T-helper 2 cell (primary cell): ENCODE results near the gene HES7.
"Not testable (repeated sequence)": the region's sequence is repeated elsewhere in the genome, so short reads cannot be mapped to it uniquely, and the experiment has no call there.

Source experiments
- DNase-seq, 5 experiments: peaks; one replicate each; pipeline versions ENCODE4 v3.0.0 to v3.0.0-alpha.2; 2012 to 2022
- total RNA-seq, 2 donors: gene quantifications; one replicate each; lab custom pipeline; 2026; lab: John Stamatoyannopoulos, UW

Gene HES7
- 0.13 to 0.62 reads per million in 2 donors for total RNA-seq

DNA sequence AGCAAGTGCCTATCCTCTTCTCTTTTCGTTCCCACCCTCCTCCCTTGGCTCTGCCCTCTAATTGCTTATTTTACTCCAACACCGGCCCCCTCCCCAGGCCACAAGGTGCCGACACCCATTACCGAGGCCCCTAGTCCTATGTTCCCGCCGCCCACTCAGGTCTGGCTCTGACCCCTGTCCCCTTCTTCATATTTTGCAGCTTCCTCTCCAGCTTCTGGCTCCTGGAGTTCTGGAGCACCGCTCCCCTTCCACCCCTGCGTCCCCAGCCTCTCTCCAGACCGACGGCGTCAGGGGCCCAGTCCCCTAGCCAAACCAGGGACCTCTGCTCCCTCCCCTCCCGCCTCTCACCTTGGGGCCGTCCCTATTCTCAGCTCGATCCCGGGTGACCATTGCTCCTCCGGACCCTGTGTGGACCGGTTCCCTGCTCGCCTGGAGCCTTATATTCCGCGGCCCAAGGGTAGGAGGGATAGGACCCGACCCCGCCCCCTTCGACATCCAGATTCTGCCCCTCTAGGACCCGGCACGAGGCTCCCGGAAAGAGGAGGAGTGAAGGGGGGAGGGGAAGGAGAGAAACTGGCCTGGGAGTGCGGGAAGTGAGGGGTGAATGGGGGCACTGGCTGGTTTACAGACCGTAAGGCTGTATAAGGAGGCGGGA, at the start of gene HES7:
Gene HES7, minus strand, starts transcription at position 412 of the 655 bp plus-strand sequence. Its CDS starts 22 bp downstream, at position 390.
- DNase-seq, result no peak

DNA sequence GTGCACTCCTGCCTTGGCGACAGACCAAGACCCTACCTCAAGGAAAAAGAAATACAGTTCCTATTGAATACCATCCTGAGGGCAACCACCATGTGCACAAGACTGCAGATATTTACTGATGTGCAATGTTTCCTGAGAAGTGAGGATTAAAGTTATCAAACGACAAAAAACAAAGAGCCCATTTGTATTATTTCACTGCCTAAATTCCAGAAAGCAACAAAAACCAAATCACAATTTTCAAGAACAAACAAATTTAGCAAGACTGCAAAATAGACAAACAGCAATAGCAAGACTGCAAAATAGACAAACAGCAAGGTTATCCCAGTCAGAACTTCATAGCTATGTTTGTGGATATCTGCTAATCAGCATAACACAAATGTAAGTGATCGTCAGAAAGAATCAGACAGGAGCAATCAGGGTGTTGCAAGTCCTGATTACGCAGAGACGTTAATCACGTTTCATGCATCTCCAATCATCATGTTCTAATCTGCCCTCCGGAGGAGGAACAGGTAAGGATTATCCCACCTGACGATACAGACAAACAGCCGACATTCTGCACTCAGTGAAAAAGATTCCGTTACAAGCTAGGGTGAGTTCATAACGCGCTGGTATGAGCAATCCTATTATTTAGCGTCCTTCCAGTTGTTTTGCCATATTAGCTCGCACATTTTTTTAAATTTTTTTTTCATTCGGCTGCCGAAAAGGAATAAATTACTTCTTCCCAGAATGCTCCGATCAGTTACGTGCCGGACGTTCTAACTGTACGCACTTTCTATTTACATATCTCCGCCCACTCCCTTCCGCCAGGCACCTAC, 49.4 kb upstream of the HES7 start:
- DNase-seq, result peak in 4 of 5 experiments; percentile 70 to 98 (median 80)

DNA sequence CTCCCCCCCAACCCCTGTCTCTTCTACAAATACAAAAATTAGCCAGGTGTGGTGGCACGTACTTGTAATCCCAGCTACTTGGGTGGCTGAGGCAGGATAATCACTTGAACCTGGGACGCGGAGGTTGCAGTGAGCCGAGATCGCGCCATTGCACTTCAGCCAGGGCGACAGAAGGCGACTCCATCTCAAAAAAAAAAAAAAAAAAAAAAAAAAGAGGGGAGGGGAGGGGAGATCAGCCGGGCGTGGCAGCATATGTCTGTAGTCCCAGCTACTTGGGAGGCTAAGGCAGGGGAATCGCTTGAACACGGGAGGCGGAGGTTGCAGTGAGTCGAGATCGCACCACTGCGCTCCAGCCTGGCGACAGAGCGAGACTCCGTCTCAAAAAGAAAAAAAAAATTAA, 46.3 kb upstream of the HES7 start:
- DNase-seq, result not testable (repeated sequence)

DNA sequence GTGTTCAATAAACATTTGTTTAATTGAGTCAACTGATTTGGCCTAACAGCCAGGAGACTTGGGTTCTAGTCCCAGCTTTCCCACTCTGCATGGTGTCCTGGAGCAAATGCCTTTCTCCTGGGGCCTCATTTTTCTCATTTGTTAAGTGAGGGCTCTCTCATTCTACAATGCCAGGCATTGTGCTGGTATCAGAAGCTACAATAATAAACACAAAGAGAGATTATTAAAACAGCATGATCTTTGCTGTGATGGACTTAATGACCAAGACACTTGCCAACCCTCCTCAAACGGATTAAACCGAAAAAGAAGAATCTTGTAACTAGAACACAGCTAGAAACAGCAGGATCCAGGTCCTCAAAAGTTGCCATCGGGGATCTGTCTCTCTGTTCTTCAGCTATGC, 43.6 kb upstream of the HES7 start:
- no peak for DNase-seq

DNA sequence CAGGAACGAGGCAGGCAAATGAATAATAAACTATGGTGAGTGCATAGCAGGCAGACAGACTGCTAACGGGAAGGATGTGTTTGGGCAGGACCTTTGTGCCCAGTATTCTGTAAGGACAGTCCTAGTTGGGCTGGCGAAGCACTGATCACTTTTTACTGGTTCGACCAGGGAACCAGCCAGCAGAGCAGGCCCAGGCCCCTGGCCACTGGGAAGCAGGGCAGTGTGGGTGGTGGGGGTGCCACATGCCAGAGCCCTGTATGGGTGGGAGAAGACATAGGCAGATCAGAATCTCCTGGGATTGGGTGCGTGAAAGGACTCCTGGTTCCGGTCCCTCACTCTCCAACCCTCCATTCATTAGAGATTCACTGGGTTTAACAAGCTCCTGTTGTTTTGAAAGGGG, 42.8 kb upstream of the HES7 start:
- DNase-seq, result no peak

DNA sequence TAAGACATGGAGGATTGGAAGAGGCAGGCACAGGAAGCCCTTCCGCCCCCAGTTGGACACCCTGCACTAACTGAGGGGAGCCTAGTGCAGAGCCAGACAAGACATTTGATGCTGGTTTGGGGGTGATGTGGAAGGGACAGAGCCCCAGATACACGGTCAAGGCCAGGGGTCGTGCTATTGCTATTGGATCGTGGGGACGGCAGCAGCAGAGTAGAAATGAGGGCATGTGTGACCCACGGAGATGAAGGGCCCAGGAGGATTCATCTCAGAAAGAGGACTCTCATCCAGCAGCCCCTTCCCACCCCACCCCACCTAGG, 40.9 kb upstream of the HES7 start:
- peak in 1 of 5 experiments; percentile 61 for DNase-seq

DNA sequence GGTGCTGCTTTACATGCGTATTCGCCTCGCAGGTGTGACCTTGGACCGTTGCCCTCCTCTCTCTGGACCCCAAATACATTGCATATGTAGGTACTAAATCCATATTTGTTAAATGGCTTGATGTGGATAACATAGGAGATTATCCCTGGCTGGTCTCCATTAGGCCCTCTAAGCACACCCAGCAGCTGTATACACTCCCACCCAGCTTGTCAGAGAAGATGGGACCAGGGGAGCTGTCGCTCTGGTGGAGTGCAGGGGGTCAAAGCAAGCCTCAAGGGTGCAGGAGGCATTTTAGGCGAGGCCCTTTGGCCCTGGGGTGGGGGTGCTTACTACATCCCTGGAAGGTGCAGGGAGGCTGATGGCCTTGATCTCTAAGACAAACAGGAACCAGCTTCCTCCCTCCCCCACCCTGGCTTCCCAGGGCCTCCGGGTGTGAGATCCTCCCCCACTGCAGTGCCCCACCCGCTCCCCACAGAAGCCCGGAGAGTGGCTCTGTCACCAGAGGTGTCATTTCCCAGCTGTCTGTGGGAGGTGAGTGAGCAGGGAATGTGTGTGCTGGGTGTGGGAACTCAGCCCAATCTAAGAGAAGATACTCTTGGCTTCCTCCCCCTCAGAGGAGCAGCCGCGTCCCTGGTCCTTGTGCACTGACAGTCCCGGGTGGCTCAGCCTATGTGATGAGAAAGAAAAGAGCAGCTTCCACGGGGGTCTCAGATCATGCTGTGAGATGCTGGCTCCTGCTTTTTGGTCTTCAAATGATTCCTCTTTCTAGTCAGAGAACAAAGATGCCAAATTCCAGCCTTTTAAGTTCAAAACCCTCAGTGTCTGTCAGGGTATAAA, 40.3 kb upstream of the HES7 start:
- DNase-seq, result peak in 4 of 5 experiments; percentile 46 to 86 (median 69)

DNA sequence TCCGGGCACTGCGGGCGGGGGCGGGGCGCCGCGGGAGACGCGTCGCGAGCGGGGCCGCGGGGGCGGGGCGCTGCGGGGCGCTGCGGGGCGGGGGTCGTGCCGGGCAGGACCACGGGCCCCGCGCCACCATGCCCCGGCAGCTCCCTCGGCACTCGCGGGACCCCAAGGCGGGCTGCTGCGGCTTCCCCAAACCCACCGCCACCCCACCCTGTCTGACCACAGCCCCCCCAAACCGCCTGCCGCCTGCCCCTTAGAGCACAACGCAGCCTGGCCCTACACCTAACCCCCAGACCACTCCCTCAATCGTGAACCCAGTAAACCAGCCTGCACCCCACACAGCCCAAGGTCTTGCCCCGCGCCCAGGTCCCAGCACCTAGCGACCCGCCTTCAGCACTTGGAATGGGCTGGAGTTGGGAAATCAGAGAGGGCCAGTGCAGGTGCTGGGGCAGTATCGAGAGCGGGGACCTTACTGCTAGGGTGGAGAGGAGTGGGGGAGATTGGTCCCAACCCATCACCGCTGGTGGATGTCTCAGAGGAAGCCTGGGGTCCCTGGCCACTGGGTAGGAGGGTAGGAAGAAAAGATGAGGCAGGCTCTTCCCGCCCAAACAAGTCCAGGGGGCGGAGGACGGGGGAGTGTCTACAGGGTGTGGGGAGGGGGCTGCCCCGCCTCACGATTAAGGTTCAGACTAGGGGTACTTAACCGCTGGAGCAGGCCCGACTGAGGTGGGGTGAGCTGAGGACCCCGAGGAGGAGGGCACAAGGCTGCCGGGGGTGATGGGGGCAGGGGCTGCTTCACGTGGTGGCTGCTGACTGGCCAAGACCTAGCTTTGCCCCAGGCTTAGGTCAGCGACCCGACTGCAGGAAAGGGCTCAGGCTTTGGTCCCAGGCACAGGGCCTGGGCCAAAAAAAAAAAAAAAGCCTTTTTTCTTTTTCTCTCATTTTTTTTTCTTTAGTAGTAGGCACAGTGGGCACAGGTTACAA, 39.4 kb upstream of the HES7 start:
- peak in 1 of 5 experiments; percentile 27 for DNase-seq

DNA sequence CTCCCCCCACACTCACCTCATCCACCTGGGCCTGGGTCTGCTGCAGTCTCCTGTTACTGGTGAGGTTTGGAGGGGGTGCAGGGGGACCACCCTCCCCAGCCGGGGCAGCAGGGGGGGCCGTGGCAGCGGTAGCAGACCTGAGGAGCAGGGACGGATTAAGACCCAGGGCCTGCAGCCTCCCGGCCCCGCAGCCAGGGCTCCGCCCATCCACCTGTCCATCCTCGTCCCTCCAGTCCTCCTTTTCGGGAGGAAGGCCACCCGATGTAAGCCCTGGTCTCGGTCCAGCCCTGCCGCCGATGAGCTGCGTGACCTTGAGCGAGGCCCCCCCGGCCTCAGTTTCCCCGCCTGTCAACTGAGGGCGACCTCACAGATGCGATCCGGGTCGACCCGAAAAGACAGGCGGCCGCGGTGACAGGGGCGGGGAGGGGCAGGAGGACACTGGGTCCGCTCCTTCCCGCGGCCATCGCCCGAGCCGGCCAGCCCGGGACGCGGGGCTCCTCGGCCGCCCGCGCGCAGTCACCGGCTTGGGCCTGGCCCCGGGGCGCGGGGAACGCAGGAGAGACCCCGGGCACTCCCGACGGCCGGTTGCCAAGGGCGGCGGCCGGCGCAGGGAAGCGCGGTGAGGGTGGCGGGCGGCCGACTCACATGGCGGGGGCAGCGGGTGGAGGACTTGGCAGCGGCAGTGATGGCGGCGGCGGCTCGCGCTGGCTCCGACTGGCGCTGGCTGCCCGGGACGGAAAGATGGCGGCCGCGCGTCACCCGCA, 38.5 kb upstream of the HES7 start, which contains the start of gene VAMP2:
Gene VAMP2, minus strand, starts transcription at position 716 of the 764 bp plus-strand sequence. Its CDS starts 69 bp downstream, at position 647.
- peak; percentile 75 to 91 (median 79) for DNase-seq

DNA sequence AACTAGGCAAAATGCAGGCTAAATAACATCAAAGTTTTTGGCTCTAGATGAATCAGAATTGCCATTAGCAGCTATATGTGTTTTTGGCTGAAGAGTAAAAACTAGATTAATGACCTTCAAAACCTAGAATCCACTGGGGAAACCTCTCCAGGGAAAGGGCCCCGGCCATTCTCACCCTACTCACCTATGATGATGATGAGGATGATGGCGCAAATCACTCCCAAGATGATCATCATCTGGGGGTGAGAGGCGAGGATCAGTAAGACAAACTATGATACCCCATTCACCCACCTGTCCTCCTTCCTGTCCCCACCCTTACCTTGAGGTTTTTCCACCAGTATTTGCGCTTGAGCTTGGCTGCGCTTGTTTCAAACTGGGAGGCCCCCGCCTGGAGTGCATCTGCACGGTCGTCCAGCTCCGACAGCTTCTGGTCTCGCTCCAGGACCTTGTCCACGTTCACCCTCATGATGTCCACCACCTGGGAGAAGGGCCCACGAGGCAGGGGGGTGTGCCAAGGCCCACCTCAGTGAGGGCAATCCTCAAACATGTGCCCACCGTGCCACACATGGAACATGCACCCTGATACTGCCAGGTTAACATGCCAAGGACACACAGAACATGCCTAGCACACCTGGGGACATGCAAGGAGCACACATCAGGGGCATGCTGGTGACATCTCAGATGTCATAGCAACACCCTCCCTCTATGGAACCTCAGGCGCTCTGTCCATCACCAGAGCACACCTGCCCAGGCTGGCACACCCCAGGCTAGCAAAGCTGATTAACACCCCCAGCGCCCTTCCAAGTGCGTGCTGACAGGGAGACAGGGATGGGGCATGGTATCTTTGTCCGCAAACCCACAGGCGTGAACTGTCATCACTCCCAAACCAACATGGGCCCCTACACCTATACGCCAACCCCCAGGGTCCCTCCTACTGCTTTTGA, 37.7 kb upstream of the HES7 start:
- DNase-seq, result peak in 1 of 5 experiments; percentile 46

DNA sequence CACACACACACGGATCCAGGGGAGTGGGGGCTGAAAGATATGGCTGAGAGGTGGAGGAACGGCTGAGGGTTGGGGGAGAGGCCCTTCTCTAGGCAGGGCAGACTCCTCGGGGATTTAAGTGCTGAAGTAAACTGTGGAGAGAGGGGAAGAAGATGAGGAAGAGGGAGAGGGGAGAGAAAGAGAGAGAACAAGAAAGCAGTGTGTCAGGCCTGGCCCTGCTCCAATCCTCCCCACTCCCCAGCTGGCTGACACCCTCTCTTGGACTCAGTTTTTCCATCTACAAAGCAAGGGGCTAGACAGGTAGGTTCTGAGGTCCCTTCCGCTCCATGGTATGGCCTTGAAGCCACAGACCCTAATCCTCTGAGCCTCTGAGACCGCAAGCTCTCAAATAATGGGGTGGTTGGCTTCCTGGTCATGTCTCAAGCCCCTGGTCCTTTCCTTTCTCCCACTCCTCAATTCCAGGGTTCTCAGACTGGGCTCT, 36.9 kb upstream of the HES7 start:
- no peak for DNase-seq

DNA sequence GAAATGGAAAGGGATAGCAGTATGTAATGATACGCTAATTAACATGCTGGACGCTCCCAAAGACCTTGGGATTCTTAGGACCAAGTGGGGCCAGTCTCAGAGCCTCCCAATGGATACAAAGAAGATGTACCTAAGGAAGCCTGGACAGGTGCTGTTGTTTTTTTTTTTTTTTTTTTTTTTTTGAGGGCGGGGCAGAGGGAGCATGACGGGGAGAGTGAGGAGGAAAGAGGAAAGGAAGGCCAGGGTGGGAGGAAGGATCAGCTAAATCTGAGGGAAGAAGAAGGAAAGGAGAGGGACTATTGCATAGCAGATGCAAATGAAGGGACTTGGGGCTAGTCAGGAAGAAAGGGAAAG, 36.3 kb upstream of the HES7 start:
- no peak for DNase-seq

DNA sequence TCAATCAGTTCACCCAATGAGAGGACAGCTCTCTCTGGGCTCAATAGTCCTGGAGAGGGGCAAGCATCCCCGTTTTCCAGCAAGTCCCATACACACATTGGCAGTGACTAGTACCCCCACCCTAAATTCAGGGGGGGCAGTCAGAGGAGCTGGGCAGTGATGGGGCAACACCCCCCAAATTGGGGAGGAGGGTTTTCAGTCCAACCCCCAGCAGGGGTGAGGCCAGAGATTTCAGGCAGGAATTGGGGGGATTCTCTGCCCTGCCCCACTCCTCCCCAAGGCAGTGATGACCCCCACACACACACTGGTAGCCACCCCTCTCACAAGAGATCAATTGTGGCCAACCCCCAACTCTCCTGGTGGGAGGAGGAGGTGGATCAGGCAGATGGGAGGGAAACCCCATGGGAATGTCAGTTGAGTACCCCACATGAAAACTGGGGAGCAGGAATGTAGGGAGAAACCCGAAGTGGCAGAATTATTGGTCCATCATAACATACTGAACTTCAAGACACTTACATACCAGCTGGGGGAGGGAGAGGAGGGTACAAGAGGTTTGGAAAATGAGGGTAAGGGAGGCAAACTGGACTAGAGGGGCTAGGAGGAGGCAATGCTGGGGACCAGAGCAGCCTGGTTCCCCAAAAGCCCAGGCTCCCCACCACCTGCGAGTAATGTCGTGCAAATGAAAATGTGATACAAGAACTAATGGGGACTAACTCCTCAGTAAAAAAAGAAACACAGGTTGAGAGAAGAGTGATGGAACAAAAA, 35.7 kb upstream of the HES7 start:
- no peak for DNase-seq

DNA sequence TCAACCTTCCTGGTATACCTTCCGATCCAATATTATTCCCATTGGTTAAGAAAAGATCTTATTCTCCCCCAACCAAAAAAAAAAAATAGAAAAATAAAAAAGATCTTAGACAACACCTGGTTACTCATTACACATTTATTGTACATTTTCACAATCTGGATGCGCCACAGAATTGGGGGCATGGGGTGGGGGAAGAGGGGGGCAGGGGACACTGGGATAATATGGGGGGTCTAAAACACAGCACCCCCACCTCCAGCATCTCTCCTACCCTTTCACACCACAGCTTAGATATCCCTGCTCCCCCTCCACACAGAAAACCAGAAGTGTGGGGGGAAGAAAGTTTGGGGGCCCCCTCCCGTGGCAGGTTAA, 35.1 kb upstream of the HES7 start:
- no peak for DNase-seq

DNA sequence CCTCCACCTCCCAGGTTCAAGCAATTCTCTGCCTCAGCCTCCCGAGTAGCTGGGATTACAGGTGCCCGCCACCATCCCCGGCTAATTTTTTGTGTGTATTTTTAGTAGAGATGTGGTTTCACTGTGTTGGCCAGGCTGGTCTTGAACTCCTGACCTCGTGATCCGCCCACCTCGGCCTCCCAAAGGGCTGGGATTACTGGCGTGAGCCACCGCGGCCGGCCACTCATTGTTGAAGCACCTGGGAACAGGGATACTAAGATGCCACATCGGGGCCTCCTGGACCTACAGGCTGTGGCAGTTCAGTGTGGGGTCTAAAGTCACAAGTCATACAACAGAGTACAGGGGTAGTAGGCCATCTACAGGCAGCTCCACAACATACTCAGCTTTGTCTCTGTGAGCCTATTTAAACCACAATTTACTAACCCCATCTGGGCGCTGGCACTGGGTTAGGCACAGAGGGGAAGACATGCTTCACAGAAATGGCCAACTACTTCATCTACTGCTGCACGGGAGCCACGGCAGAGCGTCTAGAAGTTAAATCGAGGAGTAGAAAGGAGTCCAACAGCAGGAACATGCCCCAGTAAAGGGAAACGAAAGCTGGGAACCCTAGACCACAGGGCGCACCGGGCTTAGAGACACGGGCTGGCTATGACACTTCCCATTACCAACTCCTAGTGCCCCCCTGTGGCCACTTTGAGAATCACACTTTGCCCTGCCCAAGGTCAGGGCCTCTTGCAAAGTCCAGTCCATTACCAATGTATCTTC, 34.5 kb upstream of the HES7 start:
- DNase-seq, result peak; percentile 66 to 86 (median 79)

DNA sequence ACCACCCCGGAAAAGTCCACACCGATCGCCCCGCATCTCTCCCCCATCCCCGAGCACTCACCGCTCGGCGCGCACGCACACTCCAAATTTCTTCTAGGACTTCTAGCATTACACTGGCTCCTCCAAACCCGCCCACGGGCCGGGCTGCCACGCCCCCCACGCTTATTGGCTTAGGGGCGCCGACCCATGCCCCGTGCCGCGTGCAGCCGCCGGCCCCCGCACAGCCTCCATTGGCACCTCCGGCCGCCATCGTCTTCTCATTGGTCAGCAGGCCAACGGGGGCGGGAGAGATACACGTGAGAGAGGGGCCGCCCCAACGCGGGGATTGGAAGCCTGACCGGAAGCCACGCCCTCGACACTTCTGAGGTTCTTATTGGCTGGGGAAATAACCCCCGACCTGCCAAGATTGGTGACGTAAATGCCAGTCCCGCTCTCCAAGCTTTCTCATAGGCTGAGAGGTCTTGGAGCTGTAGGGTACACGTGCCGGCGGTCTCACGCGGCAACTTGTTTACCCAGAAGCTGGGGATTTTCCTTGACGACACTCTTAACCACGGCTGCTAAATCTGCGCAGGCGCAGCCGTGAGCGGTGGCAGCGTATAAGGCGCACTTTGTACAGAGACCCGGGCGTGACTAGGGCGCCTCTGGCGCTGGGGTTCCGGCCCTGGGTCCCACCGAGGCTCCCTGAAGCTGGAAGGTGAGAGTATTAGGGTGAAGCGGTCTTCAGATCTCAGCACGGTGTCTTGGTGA, 32.5 kb upstream of the HES7 start:
- DNase-seq, result peak; percentile 99 to 100 (median 100)

DNA sequence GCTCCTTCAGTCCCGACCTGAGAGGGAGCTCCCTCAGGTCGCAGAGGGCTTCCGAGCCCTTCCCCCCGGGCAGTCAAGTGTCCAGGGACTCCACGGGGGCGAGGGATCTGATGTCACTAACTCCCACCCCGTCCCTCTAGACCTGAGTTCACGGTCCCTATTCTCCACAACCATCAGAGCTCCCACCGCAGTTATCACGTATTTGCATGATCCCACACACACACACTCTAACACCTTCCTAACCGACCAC, 32.0 kb upstream of the HES7 start:
- no peak for DNase-seq
